HEK293 (cell line): Measurements from ENCODE around the gene HP1BP3.

Source experiments
- KLF9 ChIP-seq: fragments of 450-650 bp; formaldehyde crosslinking; IDR thresholded peaks from 2 replicates; pipeline ENCODE4 v1.5.1; 2016; ENCODE audit warnings: missing biosample characterization, missing genetic modification characterization, low read depth
- ZFP3 ChIP-seq: fragments of 450-650 bp; formaldehyde crosslinking; IDR thresholded peaks from 2 replicates; pipeline ENCODE4 v1.5.1; 2016; ENCODE audit warnings: low read depth, missing biosample characterization, missing genetic modification characterization
- ZFP69B ChIP-seq: fragments of 450-650 bp; formaldehyde crosslinking; IDR thresholded peaks from 2 replicates; pipeline ENCODE4 v1.5.1; 2016; ENCODE audit warnings: missing biosample characterization, missing genetic modification characterization
- ZNF274 ChIP-seq, 2 experiments: fragments of 200-500 bp in 1 of 2; fragments of 450-650 bp in 1 of 2; sonication (Bioruptor generic) in 1 of 2; formaldehyde crosslinking in 1 of 2; IDR thresholded peaks; 2 replicates each; pipeline versions ENCODE4 v1.5.1 to v1.6.1; 2014 to 2016; ENCODE audit warnings: borderline replicate concordance in 1 of 2, inconsistent platforms in 1 of 2, low read length in 1 of 2, missing biosample characterization in 1 of 2, missing genetic modification characterization in 1 of 2
- ZNF707 ChIP-seq: fragments of 450-650 bp; formaldehyde crosslinking; IDR thresholded peaks from 2 replicates; pipeline ENCODE4 v1.5.1; 2016; ENCODE audit warnings: missing biosample characterization, missing genetic modification characterization
- TF ChIP-seq, protein P1 (sequence below): sonication (generic); formaldehyde crosslinking; IDR thresholded peaks from 2 replicates; pipeline ENCODE4 v1.8.1; 2022; ENCODE audit warnings: mild to moderate bottlenecking, moderate library complexity, missing genetic modification reagents
- TF ChIP-seq, protein P2 (sequence below): fragments of 450-650 bp; formaldehyde crosslinking; IDR thresholded peaks from 2 replicates; pipeline ENCODE4 v1.5.1; 2016; ENCODE audit warnings: missing biosample characterization, missing genetic modification characterization

DNA sequence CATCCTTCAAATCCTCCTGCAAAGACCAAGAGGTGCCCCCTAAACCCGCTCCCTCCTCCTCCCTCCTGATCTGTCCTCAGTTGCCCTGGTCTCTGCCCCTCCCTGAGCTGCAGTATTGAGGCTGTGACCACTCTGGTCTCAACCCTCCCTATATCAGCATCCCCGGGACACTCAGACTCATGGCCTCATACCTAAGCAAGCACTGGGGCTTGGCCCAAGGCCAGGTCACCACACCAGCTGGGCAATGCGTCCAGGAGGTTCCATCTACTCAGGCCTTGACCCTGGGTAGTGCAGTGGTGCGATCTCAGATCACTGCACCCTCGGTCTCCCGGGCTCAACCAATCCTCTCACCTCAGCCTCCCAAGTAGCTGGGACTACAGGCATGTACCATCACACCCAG, 79.0 kb downstream of the HP1BP3 start:
- TF ChIP-seq, protein P1, sequence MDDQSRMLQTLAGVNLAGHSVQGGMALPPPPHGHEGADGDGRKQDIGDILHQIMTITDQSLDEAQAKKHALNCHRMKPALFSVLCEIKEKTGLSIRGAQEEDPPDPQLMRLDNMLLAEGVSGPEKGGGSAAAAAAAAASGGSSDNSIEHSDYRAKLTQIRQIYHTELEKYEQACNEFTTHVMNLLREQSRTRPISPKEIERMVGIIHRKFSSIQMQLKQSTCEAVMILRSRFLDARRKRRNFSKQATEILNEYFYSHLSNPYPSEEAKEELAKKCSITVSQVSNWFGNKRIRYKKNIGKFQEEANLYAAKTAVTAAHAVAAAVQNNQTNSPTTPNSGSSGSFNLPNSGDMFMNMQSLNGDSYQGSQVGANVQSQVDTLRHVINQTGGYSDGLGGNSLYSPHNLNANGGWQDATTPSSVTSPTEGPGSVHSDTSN (CRISPR knock-in tag): no peak
- TF ChIP-seq ZNF707 (tag by site-specific recombination): no peak
- no peak for TF ChIP-seq ZNF274 (IDR thresholded peaks at IDR 0.05; ENCODE audit: low read length)
- no peak for TF ChIP-seq ZNF274 (tag by site-specific recombination; IDR thresholded peaks at IDR 0.05; ENCODE audit: borderline replicate concordance)
- TF ChIP-seq, protein P2, sequence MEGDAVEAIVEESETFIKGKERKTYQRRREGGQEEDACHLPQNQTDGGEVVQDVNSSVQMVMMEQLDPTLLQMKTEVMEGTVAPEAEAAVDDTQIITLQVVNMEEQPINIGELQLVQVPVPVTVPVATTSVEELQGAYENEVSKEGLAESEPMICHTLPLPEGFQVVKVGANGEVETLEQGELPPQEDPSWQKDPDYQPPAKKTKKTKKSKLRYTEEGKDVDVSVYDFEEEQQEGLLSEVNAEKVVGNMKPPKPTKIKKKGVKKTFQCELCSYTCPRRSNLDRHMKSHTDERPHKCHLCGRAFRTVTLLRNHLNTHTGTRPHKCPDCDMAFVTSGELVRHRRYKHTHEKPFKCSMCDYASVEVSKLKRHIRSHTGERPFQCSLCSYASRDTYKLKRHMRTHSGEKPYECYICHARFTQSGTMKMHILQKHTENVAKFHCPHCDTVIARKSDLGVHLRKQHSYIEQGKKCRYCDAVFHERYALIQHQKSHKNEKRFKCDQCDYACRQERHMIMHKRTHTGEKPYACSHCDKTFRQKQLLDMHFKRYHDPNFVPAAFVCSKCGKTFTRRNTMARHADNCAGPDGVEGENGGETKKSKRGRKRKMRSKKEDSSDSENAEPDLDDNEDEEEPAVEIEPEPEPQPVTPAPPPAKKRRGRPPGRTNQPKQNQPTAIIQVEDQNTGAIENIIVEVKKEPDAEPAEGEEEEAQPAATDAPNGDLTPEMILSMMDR: no peak
- no peak for TF ChIP-seq ZFP3 (tag by site-specific recombination)
- TF ChIP-seq ZFP69B (tag by site-specific recombination): no peak
- TF ChIP-seq KLF9 (tag by site-specific recombination): no peak
